Fibroblast of skin of abdomen (primary cell): Measurements from ENCODE around the gene RBMS3.

Source experiments
- DNase-seq: peaks from one replicate; pipeline ENCODE4 v3.0.0-alpha.2; 2013

Gene RBMS3

GRCh38 chr3:29690686-29691353 lies 409.9 kb downstream of the RBMS3 start:
- peak; percentile 17 for DNase-seq

GRCh38 chr3:29693863-29694262 lies 413.0 kb downstream of the RBMS3 start:
- peak; percentile 99 for DNase-seq

GRCh38 chr3:29694331-29694730 lies 413.5 kb downstream of the RBMS3 start:
- no peak for DNase-seq

GRCh38 chr3:29694783-29695182 lies 413.9 kb downstream of the RBMS3 start:
- DNase-seq, result peak; percentile 98

GRCh38 chr3:29695201-29695600 lies 414.3 kb downstream of the RBMS3 start:
- DNase-seq, result no peak

- peak; percentile 82 for DNase-seq
Measured at GRCh38 chr3:29695643-29696198, 414.9 kb downstream of the RBMS3 start.

- DNase-seq, result no peak
Measured at GRCh38 chr3:29696311-29696710, 415.4 kb downstream of the RBMS3 start.

- peak; percentile 70 for DNase-seq
Measured at GRCh38 chr3:29697989-29698388, 417.1 kb downstream of the RBMS3 start.

GRCh38 chr3:29700256-29700655 lies 419.4 kb downstream of the RBMS3 start:
- no peak for DNase-seq

GRCh38 chr3:29701326-29701983 lies 420.6 kb downstream of the RBMS3 start:
- DNase-seq, result no peak

- no peak for DNase-seq
Measured at GRCh38 chr3:29705906-29706844, 425.3 kb downstream of the RBMS3 start.

GRCh38 chr3:29708884-29709283 lies 428.0 kb downstream of the RBMS3 start:
- no peak for DNase-seq

GRCh38 chr3:29711255-29711771 lies 430.4 kb downstream of the RBMS3 start:
- no peak for DNase-seq

- no peak for DNase-seq
Measured at GRCh38 chr3:29716213-29716612, 435.3 kb downstream of the RBMS3 start.

GRCh38 chr3:29718661-29719065 lies 437.8 kb downstream of the RBMS3 start:
- peak; percentile 38 for DNase-seq

- DNase-seq, result no peak
Measured at GRCh38 chr3:29720665-29721064, 439.8 kb downstream of the RBMS3 start.

GRCh38 chr3:29721789-29722188 lies 440.9 kb downstream of the RBMS3 start:
- DNase-seq, result no peak

- DNase-seq, result no peak
Measured at GRCh38 chr3:29731050-29731449, 450.2 kb downstream of the RBMS3 start.

- DNase-seq, result peak; percentile 18
Measured at GRCh38 chr3:29741231-29741630, 460.4 kb downstream of the RBMS3 start.

GRCh38 chr3:29745232-29745870 lies 464.5 kb downstream of the RBMS3 start:
- no peak for DNase-seq

- no peak for DNase-seq
Measured at GRCh38 chr3:29746163-29746760, 465.4 kb downstream of the RBMS3 start.

- no peak for DNase-seq
Measured at GRCh38 chr3:29747991-29748390, 467.1 kb downstream of the RBMS3 start.
